Endodermal cell (in vitro differentiated cells): ENCODE measurements around the gene MAGI3. TPM values are rescaled to one million over a fixed set of nuclear protein-coding genes. Genes with fewer than 3 reads are reported as not detected.

ENCODE experiments used
- DNase-seq: peaks from one replicate; pipeline ENCODE4 v3.0.0-alpha.2; 2017
- H3K27ac ChIP-seq: 2 replicates; pipeline ENCODE4 v1.5.1; 2013; ENCODE audit warnings: mild to moderate bottlenecking, low read depth, low read length, moderate library complexity
- H3K27me3 ChIP-seq: 2 replicates; pipeline ENCODE4 v1.6.1; 2013; ENCODE audit warnings: mild to moderate bottlenecking, low read length, moderate library complexity; ENCODE audit not compliant: insufficient read depth, control insufficient read depth, poor library complexity, severe bottlenecking
- H3K36me3 ChIP-seq: 2 replicates; pipeline ENCODE4 v1.7.0; 2013; ENCODE audit warnings: mild to moderate bottlenecking, low read length, moderate library complexity; ENCODE audit not compliant: control insufficient read depth, insufficient read depth
- H3K4me1 ChIP-seq: one replicate; pipeline ENCODE4 v1.7.0; 2013; ENCODE audit warnings: low read length; ENCODE audit not compliant: control insufficient read depth, insufficient read depth
- H3K4me3 ChIP-seq: 2 replicates; pipeline ENCODE4 v1.5.1; 2013; ENCODE audit warnings: mild to moderate bottlenecking, low read length, moderate library complexity
- H3K9ac ChIP-seq: 2 replicates; pipeline ENCODE4 v1.6.1; 2013; ENCODE audit warnings: mild to moderate bottlenecking, low read length, moderate library complexity; ENCODE audit not compliant: poor library complexity, severe bottlenecking; ENCODE audit errors: extremely low read depth
- H3K9me3 ChIP-seq: 2 replicates; pipeline ENCODE4 v1.6.1; 2013; ENCODE audit warnings: mild to moderate bottlenecking, low read length, moderate library complexity; ENCODE audit not compliant: control insufficient read depth
- H3K27ac Mint-ChIP-seq: 2 replicates; pipeline ENCODE4 v1.8.0; 2020; ENCODE audit warnings: mixed read lengths
- H3K27me3 Mint-ChIP-seq: 2 replicates; pipeline ENCODE4 v1.8.0; 2021; ENCODE audit warnings: mild to moderate bottlenecking, mixed read lengths; ENCODE audit not compliant: insufficient read depth
- H3K36me3 Mint-ChIP-seq: 2 replicates; pipeline ENCODE4 v1.8.0; 2020; ENCODE audit warnings: low read depth, mixed read lengths
- H3K4me1 Mint-ChIP-seq: 2 replicates; pipeline ENCODE4 v1.8.0; 2020; ENCODE audit warnings: mixed read lengths
- H3K4me3 Mint-ChIP-seq: 2 replicates; pipeline ENCODE4 v1.8.0; 2020; ENCODE audit warnings: mild to moderate bottlenecking, moderate library complexity, mixed read lengths
- H3K9me3 Mint-ChIP-seq: 2 replicates; pipeline ENCODE4 v1.8.0; 2020; ENCODE audit warnings: mild to moderate bottlenecking, mixed read lengths
- CTCF ChIP-seq: fragments of 200-600 bp; sonication (generic); conservative IDR thresholded peaks from 2 replicates; pipeline ENCODE4 v1.5.0; 2021; ENCODE audit warnings: antibody characterized with exemption, mild to moderate bottlenecking
- WGBS, 2 experiments: methylation state at CpG; one replicate each; pipeline versions ENCODE4 v1.1.5 to v1.1.7; 2013; ENCODE audit warnings: missing lambda C conversion rate in 2 of 2, mixed read lengths in 1 of 2; ENCODE audit not compliant: insufficient coverage in 1 of 2, insufficient read length in 1 of 2; 5-methylcytosine and 5-hydroxymethylcytosine counted together
- total RNA-seq, 2 donors: library from RNA; stranded (reverse); fragmentation: NEBNext Ultra II Directional in 1 of 2; extraction: Animal tissue kit (Norgen Biotek cat#: 25700) in 1 of 2; gene quantifications; 2 replicates in 1 of 2; 3 replicates in 1 of 2; pipeline ENCODE4 v1.2.1, GENCODE V29; 2021

Gene MAGI3
- total RNA-seq, 2 donors from 2014 or later = 27.1 to 27.4 TPM

- Mint-ChIP-seq H3K4me1 (peaks cover 7% of the 10 kb centered on the region), H3K9me3 (no peaks in the 10 kb centered on the region), H3K27me3 (no peaks in the 10 kb centered on the region), H3K4me3 (no peak overlapping the region), H3K36me3 (peaks cover 25% of the 10 kb centered on the region), H3K27ac (no peak overlapping the region)
- no peak for DNase-seq
- Histone ChIP-seq H3K27ac (no peak overlapping the region), H3K9me3 (peaks cover 5% of the 10 kb centered on the region), H3K4me1 (no peaks in the 10 kb centered on the region), H3K9ac (no peak overlapping the region), H3K27me3 (no peaks in the 10 kb centered on the region), H3K4me3 (no peak overlapping the region), H3K36me3 (peaks cover 60% of the 10 kb centered on the region)
- TF ChIP-seq CTCF = no peak
- 97 to 100% methylated on average over 2 of the region's 2 CpGs for WGBS, 2 experiments
Measured at GRCh38 chr1:113675302-113675701, 285.0 kb downstream of the MAGI3 start.

- no peak for TF ChIP-seq CTCF
- H3K4me3 Mint-ChIP-seq = no peak overlapping the region
- no peaks in the 10 kb centered on the region for H3K9me3 Mint-ChIP-seq
- Histone ChIP-seq H3K4me3 (no peak overlapping the region), H3K9ac (no peak overlapping the region), H3K27ac (no peak overlapping the region), H3K27me3 (no peaks in the 10 kb centered on the region), H3K36me3 (peaks cover 66% of the 10 kb centered on the region), H3K4me1 (no peaks in the 10 kb centered on the region), H3K9me3 (peaks cover 5% of the 10 kb centered on the region)
- DNase-seq = no peak
- no peaks in the 10 kb centered on the region for H3K4me1 Mint-ChIP-seq
- peaks cover 29% of the 10 kb centered on the region for H3K36me3 Mint-ChIP-seq
- 93 to 95% methylated on average over 5 of the region's 5 CpGs for WGBS, 2 experiments
- no peak overlapping the region for H3K27ac Mint-ChIP-seq
- H3K27me3 Mint-ChIP-seq = no peaks in the 10 kb centered on the region
Measured at GRCh38 chr1:113676524-113676923, 286.2 kb downstream of the MAGI3 start.

DNA sequence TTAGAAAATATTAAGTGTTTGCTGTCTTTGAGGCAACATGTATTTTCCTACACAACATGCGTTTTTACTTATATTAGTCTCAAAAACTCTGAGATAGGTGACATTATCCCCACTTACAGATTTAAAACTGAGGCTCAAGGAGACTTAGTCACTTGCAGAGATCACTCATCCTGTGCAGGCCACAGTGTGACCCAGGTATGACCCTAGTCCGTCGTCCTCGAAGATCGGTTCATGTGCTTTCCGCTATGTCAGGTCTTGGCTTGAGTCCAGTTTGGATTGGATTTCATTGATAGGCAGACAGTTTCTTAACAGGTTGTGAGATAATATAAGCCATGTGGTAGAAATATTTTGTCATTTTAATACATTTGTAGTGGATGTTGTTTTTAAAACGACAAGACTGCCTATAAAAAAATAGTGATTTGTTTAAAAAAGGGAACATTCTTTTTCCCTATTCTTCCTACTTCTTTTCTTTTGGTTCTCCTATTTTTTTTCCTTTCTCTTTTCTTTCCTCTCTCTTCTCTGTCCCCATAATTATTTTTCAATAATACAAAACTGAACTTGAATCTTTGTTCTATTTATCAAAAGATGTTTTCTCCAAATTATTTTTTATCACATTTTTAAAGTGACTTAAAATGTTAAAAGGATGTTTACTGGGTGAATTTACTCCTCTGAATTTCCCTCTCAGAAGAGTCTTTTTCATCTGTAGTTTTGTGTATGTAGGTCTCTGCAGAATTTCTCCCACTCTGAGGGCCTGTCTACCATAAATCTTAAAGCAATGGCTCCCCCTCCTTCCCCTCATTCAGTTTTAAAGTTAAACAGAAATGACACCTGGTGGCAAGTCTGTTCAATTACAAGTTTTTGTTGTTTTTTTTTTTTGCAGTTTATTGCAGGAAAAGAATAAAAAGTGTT is 287.2 kb downstream of the MAGI3 start:
- Mint-ChIP-seq H3K36me3 (peaks cover 22% of the 10 kb centered on the region), H3K4me1 (no peaks in the 10 kb centered on the region), H3K27me3 (no peaks in the 10 kb centered on the region), H3K9me3 (no peaks in the 10 kb centered on the region), H3K27ac (no peak overlapping the region), H3K4me3 (no peak overlapping the region)
- Histone ChIP-seq H3K4me1 (no peaks in the 10 kb centered on the region), H3K27me3 (no peaks in the 10 kb centered on the region), H3K9ac (no peak overlapping the region), H3K27ac (no peak overlapping the region), H3K4me3 (no peak overlapping the region), H3K9me3 (peaks cover 5% of the 10 kb centered on the region), H3K36me3 (peaks cover 65% of the 10 kb centered on the region)
- WGBS, 2 experiments = 94 to 100% methylated on average over 6 to 7 of the region's 7 CpGs
- DNase-seq = no peak
- peak; percentile 79 for TF ChIP-seq CTCF
